ENCODE results near the gene RSPH3. TPM values are rescaled to one million over a fixed set of nuclear protein-coding genes. Genes with fewer than 3 reads are reported as not detected.

The RSPH3 gene
- total RNA-seq, 1 experiment from 2014 or later, result 3.0 TPM

GRCh38 chr6:159043251-159043650 is 43.2 kb upstream of the RSPH3 start:
- H3K27ac Mint-ChIP-seq (ENCODE audit: unreplicated experiment), result no peak overlapping the region
- intact Hi-C loops (cut with micrococcal nuclease; ENCODE audit: unreplicated experiment), result no loop called here

GRCh38 chr6:159042826-159043181 is 42.8 kb upstream of the RSPH3 start:
- no peaks in the 10 kb centered on the region for H3K9me3 ChIP-seq
- H3K36me3 Mint-ChIP-seq (ENCODE audit: insufficient read depth, unreplicated experiment), result no peaks in the 10 kb centered on the region
- H3K4me3 ChIP-seq (ENCODE audit: low read depth, low read length), result no peak overlapping the region
- no peaks in the 10 kb centered on the region for H3K9me3 Mint-ChIP-seq (ENCODE audit: unreplicated experiment)
- BruUV-seq (replicated peaks), result no TSS peak
- H3K4me1 Mint-ChIP-seq (ENCODE audit: low read depth, unreplicated experiment), result no peaks in the 10 kb centered on the region
- no peak overlapping the region for H3K4me3 Mint-ChIP-seq (ENCODE audit: unreplicated experiment)
- intact Hi-C loops (cut with micrococcal nuclease; ENCODE audit: unreplicated experiment), result loop anchor here (1.0 kb wide), 2 partner anchors 61 to 91 kb away; no protein-coding TSS in a partner anchor
- POLR2A ChIA-PET, result no interaction called here
- H3K27me3 Mint-ChIP-seq (ENCODE audit: insufficient read depth, unreplicated experiment), result peaks cover 19% of the 10 kb centered on the region
- H3K36me3 ChIP-seq (ENCODE audit: control insufficient read depth, insufficient read depth, low read length), result no peaks in the 10 kb centered on the region
- no peak overlapping the region for H3K27ac Mint-ChIP-seq (ENCODE audit: unreplicated experiment)
- H3K4me1 ChIP-seq, result no peaks in the 10 kb centered on the region
- TF ChIP-seq CTCF (IDR thresholded peaks at IDR 0.05; ENCODE audit: insufficient read depth in 1 of 2, low read depth in 1 of 2, low read length in 1 of 2, severe bottlenecking in 1 of 2, unreplicated experiment in 1 of 2), result no peak
- H3K27me3 ChIP-seq (replicated peaks; ENCODE audit: control insufficient read depth, insufficient read depth, low read length), result no peaks in the 10 kb centered on the region
- DNase-seq, result no peak
- CTCF ChIA-PET, result interaction anchor here (0.5 to 2.7 kb wide), 11 partner anchors 9 to 369 kb away, joined by 3 to 20 read pairs (median 4); no protein-coding TSS in a partner anchor

More at GRCh38 chr6:159043251-159043650, 43.2 kb upstream of the RSPH3 start:
- H3K9me3 ChIP-seq, result no peaks in the 10 kb centered on the region
- no peaks in the 10 kb centered on the region for H3K4me1 ChIP-seq
- POLR2A ChIA-PET, result no interaction called here
- DNase-seq, result no peak
- no peaks in the 10 kb centered on the region for H3K36me3 ChIP-seq (ENCODE audit: control insufficient read depth, insufficient read depth, low read length)
- no peak overlapping the region for H3K4me3 ChIP-seq (ENCODE audit: low read depth, low read length)
- BruUV-seq (replicated peaks), result no TSS peak
- H3K4me3 Mint-ChIP-seq (ENCODE audit: unreplicated experiment), result no peak overlapping the region
- TF ChIP-seq CTCF (IDR thresholded peaks at IDR 0.05; ENCODE audit: insufficient read depth in 1 of 2, low read depth in 1 of 2, low read length in 1 of 2, severe bottlenecking in 1 of 2, unreplicated experiment in 1 of 2), result no peak
- no peaks in the 10 kb centered on the region for H3K4me1 Mint-ChIP-seq (ENCODE audit: low read depth, unreplicated experiment)
- H3K27me3 Mint-ChIP-seq (ENCODE audit: insufficient read depth, unreplicated experiment), result peaks cover 20% of the 10 kb centered on the region
- CTCF ChIA-PET, result interaction anchor here (0.5 to 2.7 kb wide), 11 partner anchors 9 to 370 kb away, joined by 3 to 20 read pairs (median 4); no protein-coding TSS in a partner anchor
- H3K27me3 ChIP-seq (replicated peaks; ENCODE audit: control insufficient read depth, insufficient read depth, low read length), result no peaks in the 10 kb centered on the region
- no peaks in the 10 kb centered on the region for H3K9me3 Mint-ChIP-seq (ENCODE audit: unreplicated experiment)
- no peaks in the 10 kb centered on the region for H3K36me3 Mint-ChIP-seq (ENCODE audit: insufficient read depth, unreplicated experiment)

- Histone ChIP-seq H3K4me3 (ENCODE audit: low read depth, low read length) (no peak overlapping the region), H3K27me3 (replicated peaks; ENCODE audit: control insufficient read depth, insufficient read depth, low read length) (no peaks in the 10 kb centered on the region), H3K36me3 (ENCODE audit: control insufficient read depth, insufficient read depth, low read length) (no peaks in the 10 kb centered on the region), H3K9me3 (no peaks in the 10 kb centered on the region), H3K4me1 (no peaks in the 10 kb centered on the region)
- CTCF ChIA-PET, result interaction anchor here (0.5 to 2.7 kb wide), 11 partner anchors 8 to 369 kb away, joined by 3 to 20 read pairs (median 4); no protein-coding TSS in a partner anchor
- no peaks in the 10 kb centered on the region for H3K36me3 Mint-ChIP-seq (ENCODE audit: insufficient read depth, unreplicated experiment)
- DNase-seq, result peak; percentile 72 to 80
- TF ChIP-seq CTCF (IDR thresholded peaks at IDR 0.05; ENCODE audit: insufficient read depth in 1 of 2, low read depth in 1 of 2, low read length in 1 of 2, severe bottlenecking in 1 of 2, unreplicated experiment in 1 of 2), result peak; percentile 87 to 91
- H3K4me1 Mint-ChIP-seq (ENCODE audit: low read depth, unreplicated experiment), result no peaks in the 10 kb centered on the region
- H3K27ac Mint-ChIP-seq (ENCODE audit: unreplicated experiment), result peak overlapping the region; percentile 61
- H3K27me3 Mint-ChIP-seq (ENCODE audit: insufficient read depth, unreplicated experiment), result peaks cover 19% of the 10 kb centered on the region
- POLR2A ChIA-PET, result no interaction called here
- no TSS peak for BruUV-seq (replicated peaks)
- intact Hi-C loops (cut with micrococcal nuclease; ENCODE audit: unreplicated experiment), result loop anchor here (1.0 kb wide), 2 partner anchors 62 to 92 kb away; no protein-coding TSS in a partner anchor
- H3K4me3 Mint-ChIP-seq (ENCODE audit: unreplicated experiment), result no peak overlapping the region
- no peaks in the 10 kb centered on the region for H3K9me3 Mint-ChIP-seq (ENCODE audit: unreplicated experiment)
Measured at GRCh38 chr6:159042003-159042825, 42.2 kb upstream of the RSPH3 start.
